ENCODE measurements around the gene CYSTM1.

Gene CYSTM1

GRCh38 chr5:140223567-140223966 lies 48.6 kb downstream of the CYSTM1 start:
- no peak overlapping the region for H3K4me3 ChIP-seq (ENCODE audit: low read length)
- TF ChIP-seq CTCF (conservative IDR thresholded peaks at IDR 0.05; ENCODE audit: low read depth, low read length) = no peak
- DNase-seq (ENCODE audit: low read depth) = no peak

GRCh38 chr5:140224658-140225057 lies 49.7 kb downstream of the CYSTM1 start:
- no peak for DNase-seq (ENCODE audit: low read depth)
- H3K4me3 ChIP-seq (ENCODE audit: low read length) = no peak overlapping the region
- no peak for TF ChIP-seq CTCF (conservative IDR thresholded peaks at IDR 0.05; ENCODE audit: low read depth, low read length)

GRCh38 chr5:140225396-140225795 lies 50.4 kb downstream of the CYSTM1 start:
- DNase-seq (ENCODE audit: low read depth) = no peak
- no peak overlapping the region for H3K4me3 ChIP-seq (ENCODE audit: low read length)
- TF ChIP-seq CTCF (conservative IDR thresholded peaks at IDR 0.05; ENCODE audit: low read depth, low read length) = no peak

- H3K4me3 ChIP-seq (ENCODE audit: low read length) = no peak overlapping the region
- DNase-seq (ENCODE audit: low read depth) = no peak
- TF ChIP-seq CTCF (conservative IDR thresholded peaks at IDR 0.05; ENCODE audit: low read depth, low read length) = no peak
These were observed 52.1 kb downstream of the CYSTM1 start for GRCh38 chr5:140227046-140227445.

GRCh38 chr5:140228364-140228837 lies 53.4 kb downstream of the CYSTM1 start:
- no peak for DNase-seq (ENCODE audit: low read depth)
- H3K4me3 ChIP-seq (ENCODE audit: low read length) = no peak overlapping the region
- no peak for TF ChIP-seq CTCF (conservative IDR thresholded peaks at IDR 0.05; ENCODE audit: low read depth, low read length)

GRCh38 chr5:140230373-140230772 lies 55.4 kb downstream of the CYSTM1 start:
- DNase-seq (ENCODE audit: low read depth) = no peak
- no peak for TF ChIP-seq CTCF (conservative IDR thresholded peaks at IDR 0.05; ENCODE audit: low read depth, low read length)
- no peak overlapping the region for H3K4me3 ChIP-seq (ENCODE audit: low read length)

GRCh38 chr5:140232731-140233130 lies 57.7 kb downstream of the CYSTM1 start:
- TF ChIP-seq CTCF (conservative IDR thresholded peaks at IDR 0.05; ENCODE audit: low read depth, low read length) = no peak
- no peak for DNase-seq (ENCODE audit: low read depth)
- no peak overlapping the region for H3K4me3 ChIP-seq (ENCODE audit: low read length)
